IPS-18a (cell line): Measurements from ENCODE around the gene TMEFF1.

Experiments
- H3K27ac ChIP-seq: one replicate; pipeline ENCODE4 v1.5.1; 2013; ENCODE audit warnings: low read length
- H3K27me3 ChIP-seq: one replicate; pipeline ENCODE4 v1.6.1; 2013; ENCODE audit warnings: mild to moderate bottlenecking, low read length; ENCODE audit not compliant: control insufficient read depth, insufficient read depth
- H3K36me3 ChIP-seq: one replicate; pipeline ENCODE4 v1.6.1; 2013; ENCODE audit warnings: low read depth, low read length; ENCODE audit not compliant: control insufficient read depth
- H3K4me1 ChIP-seq: one replicate; pipeline ENCODE4 v1.6.1; 2013; ENCODE audit warnings: low read depth, low read length; ENCODE audit not compliant: control insufficient read depth
- H3K4me3 ChIP-seq: one replicate; pipeline ENCODE4 v1.5.1; 2013; ENCODE audit warnings: low read length
- H3K9ac ChIP-seq: one replicate; pipeline ENCODE4 v1.6.1; 2013; ENCODE audit warnings: mild to moderate bottlenecking, low read length, moderate library complexity
- H3K9me3 ChIP-seq: one replicate; pipeline ENCODE4 v1.6.1; 2013; ENCODE audit warnings: low read depth, low read length; ENCODE audit not compliant: control insufficient read depth

Gene TMEFF1

GRCh38 chr9:100595391-100596199, 122.6 kb downstream of the TMEFF1 start:
- no peaks in the 10 kb centered on the region for H3K36me3 ChIP-seq
- peaks cover 12% of the 10 kb centered on the region for H3K4me1 ChIP-seq
- no peak overlapping the region for H3K4me3 ChIP-seq
- no peaks in the 10 kb centered on the region for H3K27me3 ChIP-seq
- H3K27ac ChIP-seq: no peak overlapping the region
- H3K9me3 ChIP-seq: no peaks in the 10 kb centered on the region
- no peak overlapping the region for H3K9ac ChIP-seq

- Histone ChIP-seq H3K27me3 (no peaks in the 10 kb centered on the region), H3K4me1 (peaks cover 12% of the 10 kb centered on the region), H3K9ac (no peak overlapping the region), H3K27ac (no peak overlapping the region), H3K4me3 (no peak overlapping the region), H3K36me3 (no peaks in the 10 kb centered on the region), H3K9me3 (no peaks in the 10 kb centered on the region)
Observed at GRCh38 chr9:100597236-100597635, 124.3 kb downstream of the TMEFF1 start.

- Histone ChIP-seq H3K27ac (no peak overlapping the region), H3K36me3 (no peaks in the 10 kb centered on the region), H3K27me3 (no peaks in the 10 kb centered on the region), H3K9me3 (no peaks in the 10 kb centered on the region), H3K4me3 (peak overlapping the region; percentile 56), H3K9ac (peak overlapping the region; percentile 26), H3K4me1 (peaks cover 12% of the 10 kb centered on the region)
Observed at GRCh38 chr9:100598641-100599145, 125.7 kb downstream of the TMEFF1 start.

- H3K4me1 ChIP-seq: peaks cover 12% of the 10 kb centered on the region
- no peak overlapping the region for H3K9ac ChIP-seq
- no peaks in the 10 kb centered on the region for H3K9me3 ChIP-seq
- no peak overlapping the region for H3K27ac ChIP-seq
- H3K36me3 ChIP-seq: no peaks in the 10 kb centered on the region
- H3K4me3 ChIP-seq: no peak overlapping the region
- no peaks in the 10 kb centered on the region for H3K27me3 ChIP-seq
Observed at GRCh38 chr9:100600521-100601079, 127.7 kb downstream of the TMEFF1 start.

DNA sequence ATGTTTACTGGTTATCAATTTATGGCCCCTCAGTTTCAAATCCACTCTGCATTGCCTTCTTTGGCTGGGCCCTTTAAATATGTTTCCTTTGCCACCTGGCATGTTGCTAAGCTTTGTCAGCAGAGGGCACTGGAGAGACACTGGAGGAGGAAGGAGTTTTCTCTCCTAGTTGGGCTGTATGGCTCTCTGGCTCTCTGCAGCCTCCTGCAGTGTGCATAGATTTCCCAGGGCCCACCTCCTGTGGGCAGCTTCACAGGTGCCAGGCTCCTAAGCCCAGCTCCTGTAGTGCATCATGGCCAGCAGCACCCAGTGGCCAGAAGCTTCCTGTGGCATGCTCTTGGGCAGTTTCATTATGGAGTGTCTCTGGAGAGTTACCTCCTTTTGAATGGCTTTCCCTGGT, 128.3 kb downstream of the TMEFF1 start:
- H3K36me3 ChIP-seq: no peaks in the 10 kb centered on the region
- H3K27me3 ChIP-seq: no peaks in the 10 kb centered on the region
- H3K4me1 ChIP-seq: peaks cover 12% of the 10 kb centered on the region
- no peak overlapping the region for H3K9ac ChIP-seq
- no peak overlapping the region for H3K27ac ChIP-seq
- H3K4me3 ChIP-seq: no peak overlapping the region
- no peaks in the 10 kb centered on the region for H3K9me3 ChIP-seq

DNA sequence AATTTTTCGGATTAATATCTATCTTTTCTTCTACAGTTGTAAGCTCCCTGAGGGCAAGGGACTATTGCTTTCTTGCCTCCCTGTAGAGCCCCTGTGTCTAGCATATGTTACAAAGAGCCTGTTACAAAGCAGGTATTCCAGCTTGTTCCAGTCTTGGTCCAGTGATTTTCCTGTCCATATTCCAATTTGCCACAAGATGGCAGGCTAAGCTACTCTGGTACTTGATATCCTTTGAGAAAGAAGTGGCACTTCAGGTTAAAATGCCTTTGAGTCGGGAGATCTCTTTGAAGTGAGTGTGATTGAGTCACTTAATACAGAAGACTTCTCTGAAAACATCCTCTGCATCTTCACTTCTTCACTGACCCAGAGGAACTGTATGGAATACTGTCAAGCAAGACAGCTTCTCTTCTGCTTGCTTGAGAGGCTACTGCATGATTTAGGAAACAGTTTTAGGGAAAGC, 129.4 kb downstream of the TMEFF1 start:
- H3K4me1 ChIP-seq: peaks cover 12% of the 10 kb centered on the region
- H3K27me3 ChIP-seq: no peaks in the 10 kb centered on the region
- H3K36me3 ChIP-seq: no peaks in the 10 kb centered on the region
- no peak overlapping the region for H3K4me3 ChIP-seq
- H3K9ac ChIP-seq: no peak overlapping the region
- no peaks in the 10 kb centered on the region for H3K9me3 ChIP-seq
- H3K27ac ChIP-seq: no peak overlapping the region

- no peak overlapping the region for H3K27ac ChIP-seq
- no peak overlapping the region for H3K4me3 ChIP-seq
- no peak overlapping the region for H3K9ac ChIP-seq
- H3K4me1 ChIP-seq: no peaks in the 10 kb centered on the region
- no peaks in the 10 kb centered on the region for H3K9me3 ChIP-seq
- no peaks in the 10 kb centered on the region for H3K27me3 ChIP-seq
- H3K36me3 ChIP-seq: no peaks in the 10 kb centered on the region
Observed at GRCh38 chr9:100605405-100605804, 132.5 kb downstream of the TMEFF1 start.

- Histone ChIP-seq H3K9me3 (peaks cover 8% of the 10 kb centered on the region), H3K9ac (no peak overlapping the region), H3K4me3 (no peak overlapping the region), H3K36me3 (no peaks in the 10 kb centered on the region), H3K27ac (no peak overlapping the region), H3K4me1 (no peaks in the 10 kb centered on the region), H3K27me3 (no peaks in the 10 kb centered on the region)
Observed at GRCh38 chr9:100619194-100619593, 146.2 kb downstream of the TMEFF1 start.

DNA sequence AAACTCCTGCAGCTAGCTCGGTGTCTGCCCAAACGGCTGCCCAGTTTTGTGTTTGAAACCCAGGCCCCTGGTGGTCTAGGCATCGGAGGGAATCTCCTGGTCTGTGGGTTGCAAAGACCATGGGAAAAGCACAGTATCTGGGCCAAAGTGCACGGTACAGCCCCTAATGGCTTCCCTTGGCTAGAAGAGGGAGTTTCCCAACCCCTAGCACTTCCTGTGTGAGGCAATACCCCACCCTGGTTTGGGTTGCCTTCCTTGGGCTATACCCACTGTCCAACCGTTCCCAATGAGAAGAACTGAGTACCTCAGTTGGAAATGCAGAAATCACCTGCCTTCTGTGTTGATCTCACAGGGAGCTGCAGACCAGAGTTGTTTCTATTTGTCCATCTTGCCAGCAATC, 146.7 kb downstream of the TMEFF1 start:
- Histone ChIP-seq H3K9ac (no peak overlapping the region), H3K4me1 (no peaks in the 10 kb centered on the region), H3K36me3 (no peaks in the 10 kb centered on the region), H3K9me3 (peaks cover 8% of the 10 kb centered on the region), H3K27me3 (no peaks in the 10 kb centered on the region), H3K27ac (no peak overlapping the region), H3K4me3 (no peak overlapping the region)

DNA sequence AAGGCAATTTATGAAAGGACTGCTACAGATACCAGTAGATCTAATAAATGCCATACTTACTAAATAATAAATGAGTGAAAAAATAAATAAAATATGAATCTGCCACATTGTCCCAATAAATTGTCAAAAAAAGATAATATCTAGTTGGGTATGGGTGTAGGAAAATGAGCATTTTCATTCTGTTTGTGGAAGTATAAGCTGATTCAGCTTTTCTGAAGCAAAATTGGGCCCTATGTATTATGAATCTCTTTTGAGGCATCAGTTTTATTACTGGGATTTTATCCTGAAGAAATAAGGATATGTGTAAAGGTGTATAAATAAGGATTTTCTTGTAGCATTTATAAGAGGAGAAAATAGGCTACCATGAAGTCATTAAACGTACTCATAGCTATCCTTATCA, 151.0 kb downstream of the TMEFF1 start:
- Histone ChIP-seq H3K27me3 (no peaks in the 10 kb centered on the region), H3K4me1 (no peaks in the 10 kb centered on the region), H3K9ac (no peak overlapping the region), H3K9me3 (peaks cover 2% of the 10 kb centered on the region), H3K27ac (no peak overlapping the region), H3K36me3 (no peaks in the 10 kb centered on the region), H3K4me3 (no peak overlapping the region)

DNA sequence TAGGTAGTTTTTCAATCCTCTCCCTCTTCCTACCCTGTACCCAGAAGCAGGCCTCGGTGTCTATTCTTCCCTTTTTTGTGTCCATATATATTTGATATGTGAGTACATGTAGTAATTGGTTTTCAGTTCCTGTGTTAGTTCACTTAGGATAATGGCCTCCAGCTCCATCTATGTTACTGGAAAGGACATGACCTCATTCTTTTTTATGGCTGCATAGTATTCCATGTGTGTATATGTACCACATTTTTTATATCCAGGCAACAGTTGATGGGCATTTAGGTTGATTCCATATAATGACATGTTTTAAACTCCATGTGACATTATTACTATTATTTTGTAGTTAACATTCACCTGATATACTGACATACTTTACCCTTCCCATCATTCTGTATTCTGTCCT, 154.0 kb downstream of the TMEFF1 start:
- no peaks in the 10 kb centered on the region for H3K27me3 ChIP-seq
- no peaks in the 10 kb centered on the region for H3K36me3 ChIP-seq
- no peak overlapping the region for H3K9ac ChIP-seq
- no peak overlapping the region for H3K27ac ChIP-seq
- no peaks in the 10 kb centered on the region for H3K4me1 ChIP-seq
- peaks cover 2% of the 10 kb centered on the region for H3K9me3 ChIP-seq
- H3K4me3 ChIP-seq: no peak overlapping the region
